Hematopoietic multipotent progenitor cell (in vitro differentiated cells): Measurements from ENCODE around the gene CERT1. TPM values are rescaled to one million over a fixed set of nuclear protein-coding genes. Genes with fewer than 3 reads are reported as not detected.

ENCODE experiments used
- DNase-seq, 3 donors: peaks; one replicate each; pipeline ENCODE4 v3.0.0-alpha.2; 2011 to 2015; ENCODE audit warnings: low read depth in 2 of 3, low spot score in 2 of 3
- total RNA-seq: library from RNA; depleted of rRNA; stranded (reverse); fragments of >200 nt; gene quantifications from one replicate; pipeline ENCODE4 v1.2.3, GENCODE V29; 2012

The CERT1 gene
- total RNA-seq, 1 donor = 14.0 TPM

GRCh38 chr5:75481024-75481423 is 30.4 kb downstream of the CERT1 start:
- no peak for DNase-seq

GRCh38 chr5:75475364-75475763 is 36.1 kb downstream of the CERT1 start:
- no peak for DNase-seq

GRCh38 chr5:75473463-75473862 is 38.0 kb downstream of the CERT1 start:
- no peak for DNase-seq

- DNase-seq = no peak
Observed at GRCh38 chr5:75472973-75473372, 38.5 kb downstream of the CERT1 start.

- no peak for DNase-seq
Observed at GRCh38 chr5:75471193-75471592, 40.2 kb downstream of the CERT1 start.

- DNase-seq = peak in 1 of 3 donors; percentile 27
Observed at GRCh38 chr5:75469017-75469416, 42.4 kb downstream of the CERT1 start.

- DNase-seq = no peak
Observed at GRCh38 chr5:75468593-75468992, 42.8 kb downstream of the CERT1 start.

- DNase-seq = no peak
Observed at GRCh38 chr5:75466006-75466716, 45.3 kb downstream of the CERT1 start.

GRCh38 chr5:75465480-75465879 is 45.9 kb downstream of the CERT1 start:
- no peak for DNase-seq

- no peak for DNase-seq
Observed at GRCh38 chr5:75463726-75464125, 47.7 kb downstream of the CERT1 start.

GRCh38 chr5:75461679-75462078 is 49.8 kb downstream of the CERT1 start:
- no peak for DNase-seq

GRCh38 chr5:75460942-75461610 is 50.4 kb downstream of the CERT1 start:
- DNase-seq = no peak

- DNase-seq = no peak
Observed at GRCh38 chr5:75460532-75460931, 50.9 kb downstream of the CERT1 start.

GRCh38 chr5:75457691-75458090 is 53.7 kb downstream of the CERT1 start:
- DNase-seq = no peak

- DNase-seq = no peak
Observed at GRCh38 chr5:75457161-75457560, 54.3 kb downstream of the CERT1 start.

- no peak for DNase-seq
Observed at GRCh38 chr5:75450069-75450468, 61.4 kb downstream of the CERT1 start.

- DNase-seq = peak in 1 of 3 donors; percentile 22
Observed at GRCh38 chr5:75446068-75446467, 65.4 kb downstream of the CERT1 start.

- DNase-seq = no peak
Observed at GRCh38 chr5:75441560-75441959, 69.9 kb downstream of the CERT1 start.

GRCh38 chr5:75439276-75439675 is 72.2 kb downstream of the CERT1 start:
- no peak for DNase-seq

- no peak for DNase-seq
Observed at GRCh38 chr5:75438722-75439121, 72.7 kb downstream of the CERT1 start.

GRCh38 chr5:75435096-75435495 is 76.3 kb downstream of the CERT1 start:
- no peak for DNase-seq

GRCh38 chr5:75433814-75434506 is 77.5 kb downstream of the CERT1 start:
- DNase-seq = no peak
